Stimulated activated CD4-positive, alpha-beta T cell treated with anti-CD3 and anti-CD28 coated beads, Interleukin-1b, Interleukin-23, amount 100 ng/mL, for 1 hour (primary cell): ENCODE measurements around the gene DAB2.
"Not testable (repeated sequence)": the region's sequence is repeated elsewhere in the genome, so short reads cannot be mapped to it uniquely, and the experiment has no call there.

ENCODE experiments used
- DNase-seq, 2 donors: peaks; one replicate each; pipeline ENCODE4 v3.0.0-alpha.2; 2020; ENCODE audit warnings: low read depth in 2 of 2

Gene DAB2

GRCh38 chr5:39341896-39342295 lies 82.9 kb downstream of the DAB2 start:
- DNase-seq: no peak

GRCh38 chr5:39340506-39340905 lies 84.3 kb downstream of the DAB2 start:
- DNase-seq: no peak

GRCh38 chr5:39337252-39337915 lies 87.4 kb downstream of the DAB2 start:
- no peak for DNase-seq

GRCh38 chr5:39334296-39334695 lies 90.5 kb downstream of the DAB2 start:
- DNase-seq: not testable (repeated sequence)

- DNase-seq: no peak
These were observed 91.7 kb downstream of the DAB2 start for GRCh38 chr5:39333104-39333503.

- no peak for DNase-seq
These were observed 92.9 kb downstream of the DAB2 start for GRCh38 chr5:39331861-39332381.

- no peak for DNase-seq
These were observed 96.0 kb downstream of the DAB2 start for GRCh38 chr5:39328731-39329130.

GRCh38 chr5:39323542-39323941 lies 101.2 kb downstream of the DAB2 start:
- DNase-seq: no peak
